ENCODE measurements around the gene BORCS5. TPM values are rescaled to one million over a fixed set of nuclear protein-coding genes. Genes with fewer than 3 reads are reported as not detected.

BORCS5 gene
- total RNA-seq, 1 experiment from 2014 or later, result 6.4 TPM

GRCh38 chr12:12474931-12475795 is 118.3 kb downstream of the BORCS5 start:
- no peaks in the 10 kb centered on the region for H3K27me3 ChIP-seq (ENCODE audit: low read length)
- H3K4me1 ChIP-seq (ENCODE audit: low read length), result no peaks in the 10 kb centered on the region
- no peak overlapping the region for H3K4me3 ChIP-seq (ENCODE audit: low read length)
- no peaks in the 10 kb centered on the region for H3K79me2 ChIP-seq (ENCODE audit: low read length)
- H3K9me2 ChIP-seq (replicated peaks; ENCODE audit: insufficient read depth, low read length), result no peaks in the 10 kb centered on the region
- no peaks in the 10 kb centered on the region for H3K9me3 ChIP-seq (ENCODE audit: low read length)
- no peaks in the 10 kb centered on the region for H3K36me3 ChIP-seq (ENCODE audit: insufficient read depth, low read length)
- 0 out of 2 replicates have a peak, but pooled peaks cover 3% of the 10 kb centered on the region for H4K20me1 ChIP-seq (ENCODE audit: insufficient read depth, low read depth, low read length)
- no peak overlapping the region for H2AFZ ChIP-seq (ENCODE audit: low read length)
- no peak overlapping the region for H3K4me2 ChIP-seq (ENCODE audit: low read depth, low read length, poor library complexity, severe bottlenecking)
- H3K9ac ChIP-seq (ENCODE audit: low read length), result no peak overlapping the region
- no peak overlapping the region for H3K27ac ChIP-seq (ENCODE audit: low read length)
- no peak for DNase-seq

GRCh38 chr12:12476857-12477531 is 120.1 kb downstream of the BORCS5 start:
- H3K4me2 ChIP-seq (ENCODE audit: low read depth, low read length, poor library complexity, severe bottlenecking), result no peak overlapping the region
- no peak overlapping the region for H2AFZ ChIP-seq (ENCODE audit: low read length)
- DNase-seq, result no peak
- no peaks in the 10 kb centered on the region for H3K9me2 ChIP-seq (replicated peaks; ENCODE audit: insufficient read depth, low read length)
- H3K4me3 ChIP-seq (ENCODE audit: low read length), result no peak overlapping the region
- H3K9me3 ChIP-seq (ENCODE audit: low read length), result no peaks in the 10 kb centered on the region
- H3K36me3 ChIP-seq (ENCODE audit: insufficient read depth, low read length), result no peaks in the 10 kb centered on the region
- H3K9ac ChIP-seq (ENCODE audit: low read length), result no peak overlapping the region
- H3K4me1 ChIP-seq (ENCODE audit: low read length), result no peaks in the 10 kb centered on the region
- no peaks in the 10 kb centered on the region for H3K79me2 ChIP-seq (ENCODE audit: low read length)
- no peaks in the 10 kb centered on the region for H3K27me3 ChIP-seq (ENCODE audit: low read length)
- no peak overlapping the region for H3K27ac ChIP-seq (ENCODE audit: low read length)
- H4K20me1 ChIP-seq (ENCODE audit: insufficient read depth, low read depth, low read length), result 0 out of 2 replicates have a peak, but pooled peaks cover 3% of the 10 kb centered on the region

DNA sequence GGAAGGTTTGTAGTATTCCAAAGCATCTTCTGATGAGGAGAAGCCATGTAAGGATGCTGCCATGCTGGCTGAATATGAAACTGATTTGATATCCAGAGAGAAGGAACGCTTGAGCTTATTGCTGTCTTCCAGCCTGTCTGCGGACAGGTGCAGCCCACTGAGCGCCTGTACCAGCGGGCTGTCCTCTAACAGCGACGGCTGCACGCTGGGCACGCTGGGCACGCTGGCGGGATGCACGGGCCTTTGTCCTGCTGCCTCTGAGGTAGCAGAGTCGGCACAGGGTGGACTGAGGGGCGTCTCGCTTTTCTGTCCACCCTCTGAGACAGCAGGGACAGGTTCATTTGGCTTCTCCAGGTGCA is 120.6 kb downstream of the BORCS5 start:
- H3K9ac ChIP-seq (ENCODE audit: low read length), result no peak overlapping the region
- H3K9me3 ChIP-seq (ENCODE audit: low read length), result no peaks in the 10 kb centered on the region
- H3K4me1 ChIP-seq (ENCODE audit: low read length), result no peaks in the 10 kb centered on the region
- no peak overlapping the region for H3K4me3 ChIP-seq (ENCODE audit: low read length)
- DNase-seq, result no peak
- no peaks in the 10 kb centered on the region for H3K79me2 ChIP-seq (ENCODE audit: low read length)
- H3K9me2 ChIP-seq (replicated peaks; ENCODE audit: insufficient read depth, low read length), result no peaks in the 10 kb centered on the region
- no peak overlapping the region for H3K27ac ChIP-seq (ENCODE audit: low read length)
- no peak overlapping the region for H2AFZ ChIP-seq (ENCODE audit: low read length)
- no peaks in the 10 kb centered on the region for H3K36me3 ChIP-seq (ENCODE audit: insufficient read depth, low read length)
- H3K27me3 ChIP-seq (ENCODE audit: low read length), result no peaks in the 10 kb centered on the region
- H4K20me1 ChIP-seq (ENCODE audit: insufficient read depth, low read depth, low read length), result 0 out of 2 replicates have a peak, but pooled peaks cover 3% of the 10 kb centered on the region
- no peak overlapping the region for H3K4me2 ChIP-seq (ENCODE audit: low read depth, low read length, poor library complexity, severe bottlenecking)

DNA sequence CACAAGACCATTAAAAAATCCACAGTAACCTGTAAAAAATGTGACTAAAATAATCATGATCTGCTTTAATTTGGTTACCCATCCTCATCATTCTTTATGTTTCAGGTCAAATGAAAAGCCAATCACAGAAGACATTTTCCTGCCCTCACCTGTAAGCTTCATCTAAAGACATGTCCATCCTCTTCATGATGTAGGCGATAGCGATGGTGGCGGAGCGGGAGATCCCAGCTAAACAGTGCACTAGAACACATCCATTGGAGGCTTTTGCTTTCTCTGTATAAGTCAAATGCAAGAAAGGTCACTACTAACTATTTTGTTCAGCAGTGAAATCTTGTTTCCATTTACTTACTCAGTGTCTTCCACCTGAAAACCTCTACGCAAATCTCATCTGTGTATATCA is 123.2 kb downstream of the BORCS5 start:
- no peak overlapping the region for H3K4me2 ChIP-seq (ENCODE audit: low read depth, low read length, poor library complexity, severe bottlenecking)
- H3K27me3 ChIP-seq (ENCODE audit: low read length), result no peaks in the 10 kb centered on the region
- no peaks in the 10 kb centered on the region for H3K9me3 ChIP-seq (ENCODE audit: low read length)
- 0 out of 2 replicates have a peak, but pooled peaks cover 3% of the 10 kb centered on the region for H4K20me1 ChIP-seq (ENCODE audit: insufficient read depth, low read depth, low read length)
- no peak overlapping the region for H3K9ac ChIP-seq (ENCODE audit: low read length)
- no peak overlapping the region for H2AFZ ChIP-seq (ENCODE audit: low read length)
- no peak overlapping the region for H3K27ac ChIP-seq (ENCODE audit: low read length)
- no peaks in the 10 kb centered on the region for H3K4me1 ChIP-seq (ENCODE audit: low read length)
- H3K4me3 ChIP-seq (ENCODE audit: low read length), result no peak overlapping the region
- no peak for DNase-seq
- H3K36me3 ChIP-seq (ENCODE audit: insufficient read depth, low read length), result no peaks in the 10 kb centered on the region
- no peaks in the 10 kb centered on the region for H3K79me2 ChIP-seq (ENCODE audit: low read length)
- no peaks in the 10 kb centered on the region for H3K9me2 ChIP-seq (replicated peaks; ENCODE audit: insufficient read depth, low read length)

- Histone ChIP-seq H3K4me1 (ENCODE audit: low read length) (no peaks in the 10 kb centered on the region), H3K79me2 (ENCODE audit: low read length) (no peaks in the 10 kb centered on the region), H3K36me3 (ENCODE audit: insufficient read depth, low read length) (no peaks in the 10 kb centered on the region), H3K4me2 (ENCODE audit: low read depth, low read length, poor library complexity, severe bottlenecking) (no peak overlapping the region), H3K9me2 (replicated peaks; ENCODE audit: insufficient read depth, low read length) (no peaks in the 10 kb centered on the region), H3K9ac (ENCODE audit: low read length) (no peak overlapping the region), H3K4me3 (ENCODE audit: low read length) (no peak overlapping the region), H3K27me3 (ENCODE audit: low read length) (no peaks in the 10 kb centered on the region), H3K27ac (ENCODE audit: low read length) (no peak overlapping the region), H4K20me1 (ENCODE audit: insufficient read depth, low read depth, low read length) (no peaks in the 10 kb centered on the region), H2AFZ (ENCODE audit: low read length) (no peak overlapping the region), H3K9me3 (ENCODE audit: low read length) (no peaks in the 10 kb centered on the region)
- no peak for DNase-seq
Measured at GRCh38 chr12:12481631-12482030, 124.8 kb downstream of the BORCS5 start.

GRCh38 chr12:12482150-12482761 is 125.4 kb downstream of the BORCS5 start:
- Histone ChIP-seq H3K4me2 (ENCODE audit: low read depth, low read length, poor library complexity, severe bottlenecking) (no peak overlapping the region), H3K36me3 (ENCODE audit: insufficient read depth, low read length) (no peaks in the 10 kb centered on the region), H3K9me3 (ENCODE audit: low read length) (no peaks in the 10 kb centered on the region), H3K9ac (ENCODE audit: low read length) (no peak overlapping the region), H2AFZ (ENCODE audit: low read length) (no peak overlapping the region), H4K20me1 (ENCODE audit: insufficient read depth, low read depth, low read length) (no peaks in the 10 kb centered on the region), H3K4me1 (ENCODE audit: low read length) (no peaks in the 10 kb centered on the region), H3K9me2 (replicated peaks; ENCODE audit: insufficient read depth, low read length) (no peaks in the 10 kb centered on the region), H3K4me3 (ENCODE audit: low read length) (no peak overlapping the region), H3K27ac (ENCODE audit: low read length) (no peak overlapping the region), H3K27me3 (ENCODE audit: low read length) (no peaks in the 10 kb centered on the region), H3K79me2 (ENCODE audit: low read length) (no peaks in the 10 kb centered on the region)
- DNase-seq, result no peak

GRCh38 chr12:12482959-12483358 is 126.1 kb downstream of the BORCS5 start:
- Histone ChIP-seq H3K79me2 (ENCODE audit: low read length) (no peaks in the 10 kb centered on the region), H3K9me2 (replicated peaks; ENCODE audit: insufficient read depth, low read length) (no peaks in the 10 kb centered on the region), H3K4me3 (ENCODE audit: low read length) (no peak overlapping the region), H2AFZ (ENCODE audit: low read length) (no peak overlapping the region), H3K9ac (ENCODE audit: low read length) (no peak overlapping the region), H4K20me1 (ENCODE audit: insufficient read depth, low read depth, low read length) (no peaks in the 10 kb centered on the region), H3K4me1 (ENCODE audit: low read length) (no peaks in the 10 kb centered on the region), H3K27me3 (ENCODE audit: low read length) (no peaks in the 10 kb centered on the region), H3K9me3 (ENCODE audit: low read length) (no peaks in the 10 kb centered on the region), H3K4me2 (ENCODE audit: low read depth, low read length, poor library complexity, severe bottlenecking) (no peak overlapping the region), H3K27ac (ENCODE audit: low read length) (no peak overlapping the region), H3K36me3 (ENCODE audit: insufficient read depth, low read length) (no peaks in the 10 kb centered on the region)
- no peak for DNase-seq

DNA sequence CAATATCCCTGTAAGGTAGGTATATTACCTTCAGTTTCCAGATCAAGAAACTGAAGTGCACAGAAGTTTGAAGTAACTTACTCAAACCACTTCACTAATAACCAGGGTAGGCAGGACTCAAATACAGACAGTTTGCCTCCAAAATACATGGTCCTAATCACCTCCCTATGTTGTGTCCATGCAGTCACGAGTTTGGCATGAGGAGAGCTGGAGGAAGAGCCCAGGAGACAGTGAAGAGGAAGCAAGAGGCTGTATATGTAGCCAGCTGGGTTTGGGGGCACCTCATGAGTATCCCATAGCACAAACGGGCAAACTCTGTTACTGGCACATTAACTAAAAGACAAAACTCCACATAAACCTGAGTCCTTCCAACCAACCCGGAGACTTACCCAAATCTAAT is 126.6 kb downstream of the BORCS5 start:
- no peaks in the 10 kb centered on the region for H3K9me3 ChIP-seq (ENCODE audit: low read length)
- H3K27me3 ChIP-seq (ENCODE audit: low read length), result no peaks in the 10 kb centered on the region
- H3K4me2 ChIP-seq (ENCODE audit: low read depth, low read length, poor library complexity, severe bottlenecking), result no peak overlapping the region
- H3K4me1 ChIP-seq (ENCODE audit: low read length), result no peaks in the 10 kb centered on the region
- no peaks in the 10 kb centered on the region for H4K20me1 ChIP-seq (ENCODE audit: insufficient read depth, low read depth, low read length)
- H3K4me3 ChIP-seq (ENCODE audit: low read length), result no peak overlapping the region
- no peak overlapping the region for H3K9ac ChIP-seq (ENCODE audit: low read length)
- no peak for DNase-seq
- no peak overlapping the region for H3K27ac ChIP-seq (ENCODE audit: low read length)
- H3K79me2 ChIP-seq (ENCODE audit: low read length), result no peaks in the 10 kb centered on the region
- H3K36me3 ChIP-seq (ENCODE audit: insufficient read depth, low read length), result no peaks in the 10 kb centered on the region
- no peaks in the 10 kb centered on the region for H3K9me2 ChIP-seq (replicated peaks; ENCODE audit: insufficient read depth, low read length)
- H2AFZ ChIP-seq (ENCODE audit: low read length), result no peak overlapping the region

Measured in Karpas-422 (cell line).